Vagina (tissue), 2 donors: ENCODE results near the gene KCND2.

Experiments
- CTCF ChIP-seq, 3 experiments: fragments of 450-650 bp in 2 of 3; fragments of 200-600 bp in 1 of 3; sonication (generic) in 1 of 3; IDR thresholded peaks; one replicate each; pipeline ENCODE4 v1.5.1; 2017 to 2019; ENCODE audit warnings: antibody characterized with exemption in 3 of 3, mild to moderate bottlenecking in 2 of 3, moderate library complexity in 2 of 3
- POLR2A ChIP-seq, 2 donors: fragments of 450-650 bp; IDR thresholded peaks; one replicate each; pipeline ENCODE4 v1.6.1; 2017; ENCODE audit warnings: antibody characterized with exemption in 2 of 2, mild to moderate bottlenecking in 2 of 2, moderate library complexity in 2 of 2

- no peak for TF ChIP-seq POLR2A (IDR thresholded peaks at IDR 0.05)
- TF ChIP-seq CTCF (IDR thresholded peaks at IDR 0.05) = no peak
Measured at GRCh38 chr7:120526902-120527509, 254.0 kb downstream of the KCND2 start.
